NCI-H1092 (cell line): ENCODE results near the gene C1orf105.
"Not testable (repeated sequence)": the region's sequence is repeated elsewhere in the genome, so short reads cannot be mapped to it uniquely, and the experiment has no call there.

ENCODE experiments used
- DNase-seq: peaks from one replicate; lab custom pipeline; 2025; lab: John Stamatoyannopoulos, UW

The C1orf105 gene

DNA sequence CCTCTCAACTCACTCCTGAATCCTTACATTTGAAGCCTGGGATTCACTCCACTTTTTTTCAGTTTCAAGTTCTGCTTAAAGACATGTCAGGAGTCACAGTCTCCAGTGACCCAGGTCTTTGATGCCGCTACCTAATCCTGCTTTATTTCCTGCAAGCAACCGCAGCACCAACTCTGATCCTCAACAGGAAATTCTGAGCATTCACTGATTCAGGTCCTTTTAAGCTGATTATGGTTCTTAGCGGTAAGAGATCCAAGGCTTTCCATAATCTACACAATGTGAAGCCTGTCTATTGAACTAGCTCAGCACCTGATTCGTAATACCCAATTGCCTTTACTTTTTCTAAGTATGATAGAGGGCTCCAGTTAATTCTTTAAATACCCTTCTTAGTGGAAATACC, 67.1 kb downstream of the C1orf105 start:
- DNase-seq: no peak

DNA sequence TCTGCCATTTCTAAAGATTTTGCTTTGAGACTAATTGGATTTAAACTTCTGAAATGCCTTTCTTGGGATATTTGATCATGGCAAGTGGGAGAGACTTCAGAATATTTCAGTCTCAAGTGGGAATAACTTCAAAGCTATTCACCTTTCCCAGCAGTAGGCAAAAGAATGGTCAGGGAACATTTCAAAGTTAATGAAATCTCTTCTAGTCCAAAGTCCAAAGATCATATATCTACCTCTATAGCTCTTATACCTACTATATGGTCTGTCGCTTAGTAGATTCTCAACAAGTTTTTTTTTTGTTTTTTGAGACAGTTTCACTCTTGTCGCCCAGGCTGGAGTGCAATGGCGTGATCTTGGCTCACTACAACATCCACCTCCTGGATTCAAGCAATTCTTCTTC, 67.9 kb downstream of the C1orf105 start:
- no peak for DNase-seq

DNA sequence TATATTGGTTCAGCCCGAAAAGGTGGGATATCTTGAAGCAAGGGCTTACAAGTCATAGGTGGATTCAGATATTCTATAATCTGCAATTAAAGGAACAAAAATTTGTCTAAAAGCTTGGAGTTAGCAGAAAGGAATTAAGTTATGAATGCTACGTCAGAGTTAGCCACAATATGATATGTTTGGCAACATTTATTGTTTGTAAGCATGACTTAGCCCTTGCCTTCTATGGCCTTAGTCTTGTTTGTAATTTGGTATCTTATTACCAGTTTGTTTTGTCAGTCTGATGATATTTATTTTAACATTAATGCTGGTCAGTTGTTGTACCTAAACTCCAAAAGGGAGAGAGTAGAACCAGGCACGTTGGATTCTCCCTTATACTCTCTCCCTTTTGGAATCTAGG, 69.4 kb downstream of the C1orf105 start:
- DNase-seq: no peak

DNA sequence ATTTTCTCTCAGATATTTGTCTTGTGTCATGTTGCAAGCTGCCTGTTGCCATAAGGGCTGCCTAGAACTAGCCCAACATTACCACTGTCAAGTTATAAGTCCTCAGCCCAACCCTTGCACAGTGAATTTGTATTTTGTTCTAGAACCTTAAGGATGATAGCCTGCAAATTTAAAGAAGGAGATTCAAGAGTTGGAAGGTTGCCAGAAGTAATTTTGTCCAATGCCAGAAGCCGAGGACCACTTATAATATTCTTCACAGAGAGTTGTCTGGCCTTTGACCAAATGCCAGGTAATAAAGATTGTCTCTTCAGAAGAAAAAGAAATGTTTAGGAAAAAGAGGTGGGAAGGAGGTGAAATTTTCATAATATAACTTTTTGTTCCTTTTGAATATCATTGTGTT, 71.9 kb downstream of the C1orf105 start:
- no peak for DNase-seq

DNA sequence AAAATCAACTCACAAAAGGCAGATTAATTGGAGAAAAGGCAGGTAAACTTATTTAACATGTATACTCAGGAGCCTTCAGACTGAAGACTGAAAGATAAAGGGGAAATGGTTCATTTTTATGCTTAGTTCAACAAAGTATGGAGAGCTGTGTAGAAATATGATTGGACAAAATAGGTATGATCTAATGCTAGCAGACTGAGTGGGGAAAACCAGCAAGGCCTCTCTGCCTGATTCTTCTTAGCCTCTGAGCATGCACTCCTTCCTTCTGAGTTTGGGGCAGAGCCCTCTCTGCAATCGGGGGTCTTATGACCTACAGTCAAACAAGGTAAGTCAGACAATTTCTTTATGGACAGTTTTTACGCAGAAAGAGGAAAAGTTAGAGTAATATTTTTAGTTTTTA, 73.7 kb downstream of the C1orf105 start:
- DNase-seq: no peak

DNA sequence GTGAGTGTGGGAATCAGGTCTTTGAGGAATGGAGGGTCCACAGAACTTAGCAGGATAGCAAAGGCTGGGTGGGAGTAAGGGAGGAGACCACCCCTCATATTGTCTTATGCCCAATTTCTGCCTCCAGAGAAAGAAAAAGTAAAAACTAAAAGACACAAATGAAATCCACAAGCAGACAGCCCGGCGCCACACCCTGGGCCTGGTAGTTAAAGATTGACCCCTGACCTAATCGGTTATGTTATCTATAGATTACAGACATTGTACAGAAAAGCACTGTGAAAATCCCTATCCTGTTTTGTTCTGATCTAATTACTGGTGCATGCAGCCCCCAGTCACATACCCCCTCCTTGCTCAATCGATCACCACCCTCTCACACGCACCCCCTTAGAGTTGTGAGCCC, 75.6 kb downstream of the C1orf105 start:
- DNase-seq: not testable (repeated sequence)

DNA sequence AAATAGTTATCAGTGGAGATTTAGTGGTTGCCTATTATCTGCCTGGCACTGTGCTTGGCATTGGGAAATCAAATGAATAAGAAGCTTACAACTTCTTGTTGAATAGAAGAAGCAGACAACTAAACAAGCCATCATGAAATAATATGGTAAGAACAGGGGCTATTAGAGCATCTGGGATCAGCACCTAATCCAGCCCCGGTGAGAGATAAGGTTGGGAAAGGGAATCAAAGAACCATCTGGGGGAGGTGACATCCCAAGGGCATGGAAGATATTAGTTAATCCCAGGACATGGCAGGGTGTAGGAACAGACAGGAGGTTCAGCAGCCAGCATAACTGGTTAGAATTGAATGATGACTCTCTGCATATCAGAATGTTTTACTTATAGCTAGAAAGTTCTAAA, 76.2 kb downstream of the C1orf105 start:
- DNase-seq: no peak

DNA sequence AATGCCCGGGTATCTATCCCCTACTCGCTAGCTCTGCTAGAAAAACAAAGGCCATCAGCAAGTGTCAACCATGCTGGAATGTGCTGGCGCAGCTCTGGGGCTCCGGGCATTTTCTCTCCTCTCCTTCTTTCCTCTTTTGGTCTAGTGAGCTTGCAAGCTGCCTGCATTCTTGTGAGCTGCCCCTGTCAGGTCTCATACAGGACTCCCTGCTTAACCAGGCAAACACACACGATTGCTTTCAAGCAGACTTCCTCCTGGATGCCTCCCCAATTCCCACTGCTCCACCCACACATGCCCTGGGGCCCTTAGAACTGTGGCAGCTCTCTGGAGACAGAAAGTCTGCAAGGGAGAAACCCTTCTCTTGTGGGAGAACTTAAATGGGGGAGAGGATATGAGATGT, 76.7 kb downstream of the C1orf105 start:
- no peak for DNase-seq

DNA sequence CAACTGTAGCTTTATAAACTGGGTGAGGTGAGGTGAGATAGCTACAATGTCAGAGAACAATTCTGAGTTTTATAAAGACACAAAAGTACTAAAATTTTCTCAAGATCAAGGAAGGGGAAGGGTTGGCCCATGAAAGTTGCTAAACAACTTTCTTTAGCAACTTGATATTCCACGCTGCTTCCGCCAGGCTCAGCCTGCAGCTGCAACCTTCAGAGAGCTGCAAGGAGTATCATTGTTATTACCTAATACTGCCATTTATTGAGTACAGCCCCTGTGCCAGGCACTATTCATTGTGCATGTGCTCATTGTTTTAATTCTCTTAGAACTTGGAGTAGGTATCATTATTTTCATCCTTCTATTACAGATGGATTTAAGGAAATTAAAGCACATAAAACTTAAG, 78.4 kb downstream of the C1orf105 start:
- DNase-seq: no peak

DNA sequence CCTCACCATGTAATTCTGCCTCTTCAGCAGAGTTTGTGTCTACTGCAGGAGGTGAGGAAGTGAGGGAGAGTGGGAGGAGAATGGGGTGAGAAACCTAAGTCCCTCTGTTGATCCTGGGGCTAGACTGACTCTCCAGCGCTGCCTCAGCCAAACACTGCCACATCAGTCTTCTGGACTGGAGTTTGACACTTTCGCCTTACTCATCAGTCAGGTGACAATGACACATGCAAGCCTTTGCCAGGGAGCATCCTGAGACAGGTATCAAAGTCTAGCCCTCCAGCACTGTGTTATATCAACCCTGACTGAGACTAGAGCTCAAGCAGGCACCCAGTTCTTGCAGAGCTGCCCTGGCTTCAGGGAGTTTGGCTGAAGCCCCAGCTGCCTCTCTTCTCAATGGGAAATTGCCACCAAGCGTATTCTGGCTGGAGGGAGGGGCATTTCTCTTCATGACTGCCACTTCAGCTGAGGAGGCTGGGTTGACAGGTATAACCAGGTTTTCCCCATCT, 79.2 kb downstream of the C1orf105 start:
- DNase-seq: no peak

DNA sequence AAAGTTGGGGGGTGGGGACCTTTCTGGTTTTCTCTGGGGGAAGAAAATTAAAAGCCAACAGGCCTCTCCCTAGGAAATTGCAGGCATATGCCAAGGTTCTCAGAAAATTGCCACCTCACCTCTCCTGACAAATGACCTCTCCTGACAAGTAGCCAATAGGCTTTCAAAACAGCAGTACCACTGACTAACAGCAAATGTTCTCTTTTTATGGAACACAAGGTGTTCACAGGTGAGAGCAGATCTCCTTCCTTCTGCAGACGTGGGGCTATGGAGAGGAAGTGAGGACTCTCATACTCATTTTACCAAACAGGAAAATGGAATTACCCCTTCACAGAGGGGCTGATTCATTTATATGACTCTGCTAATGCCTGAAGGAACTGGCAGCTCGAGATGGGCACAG, 79.7 kb downstream of the C1orf105 start:
- DNase-seq: no peak

DNA sequence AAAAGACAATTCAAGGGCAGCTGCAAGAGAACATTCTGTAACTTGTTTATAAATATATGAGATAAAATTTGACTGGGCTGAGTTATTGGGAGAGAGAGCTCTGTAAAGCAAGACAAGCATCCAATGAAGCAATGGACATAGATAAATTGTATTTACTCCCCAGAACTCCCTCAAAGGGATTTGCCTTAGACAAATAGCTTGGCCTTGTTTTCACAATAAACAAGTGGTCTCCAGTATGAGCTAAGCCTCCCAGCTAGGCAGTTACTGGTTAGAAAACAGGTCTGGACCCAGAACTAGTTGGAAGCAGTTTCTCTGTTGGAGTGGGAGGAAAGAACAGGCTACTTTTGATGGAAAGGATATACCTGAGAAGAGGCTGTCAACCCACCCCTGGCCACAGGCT, 87.3 kb downstream of the C1orf105 start:
- no peak for DNase-seq

DNA sequence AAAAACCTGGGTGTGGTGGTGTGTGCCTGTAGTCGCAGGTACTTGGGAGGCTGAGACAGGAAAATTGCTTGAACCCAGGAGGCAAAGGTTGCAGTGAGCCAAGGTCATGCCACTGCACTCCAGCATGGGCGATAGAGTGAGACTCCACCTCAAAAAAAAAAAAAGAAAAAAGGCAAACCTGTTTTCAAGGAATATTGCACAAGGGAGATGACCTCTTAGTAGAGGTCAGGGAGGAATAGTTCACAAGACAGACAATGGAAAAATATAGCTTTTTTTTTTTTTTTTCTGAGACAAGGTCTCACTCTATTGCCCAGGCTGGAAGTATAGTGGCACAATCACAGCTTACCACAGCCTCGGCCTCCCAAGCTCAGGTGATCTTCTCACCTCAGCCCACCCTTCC, 90.0 kb downstream of the C1orf105 start:
- no peak for DNase-seq

DNA sequence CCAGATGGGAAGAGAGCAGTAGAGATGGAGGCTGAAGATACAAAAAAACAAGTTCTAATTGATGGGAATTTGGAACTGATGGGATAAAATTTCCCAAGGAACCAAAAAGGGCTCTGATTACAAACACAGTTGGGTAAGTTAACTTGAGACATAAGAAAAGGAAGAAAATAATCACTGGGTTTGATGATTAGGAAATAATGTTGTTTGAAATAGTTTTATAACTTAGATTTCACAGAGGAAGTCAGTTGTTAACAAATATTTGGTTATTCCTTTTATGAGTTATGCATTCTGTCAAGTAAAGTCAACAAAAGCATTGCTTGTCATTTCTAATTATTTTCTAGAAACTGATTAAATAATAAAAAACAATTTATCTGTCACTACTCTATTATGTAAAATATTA, 92.1 kb downstream of the C1orf105 start:
- no peak for DNase-seq

DNA sequence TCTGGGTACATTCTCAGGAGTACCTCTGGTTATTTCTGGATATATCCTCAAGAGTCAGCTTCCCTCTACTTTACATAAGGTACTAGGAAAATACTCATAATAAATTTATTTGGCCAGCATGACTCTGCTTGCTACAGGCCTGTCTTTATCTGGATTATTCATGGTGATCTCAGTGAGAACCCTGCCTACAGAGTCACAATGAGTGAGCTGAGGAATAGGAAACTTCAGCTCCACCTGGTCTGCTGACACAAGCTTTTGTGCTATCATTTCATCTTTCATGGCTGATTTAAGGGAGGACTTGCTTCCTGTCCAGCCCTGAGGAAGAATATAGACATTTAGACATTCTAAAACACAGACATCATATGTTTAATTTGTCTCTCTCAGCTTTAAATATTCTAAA, 93.0 kb downstream of the C1orf105 start:
- no peak for DNase-seq

DNA sequence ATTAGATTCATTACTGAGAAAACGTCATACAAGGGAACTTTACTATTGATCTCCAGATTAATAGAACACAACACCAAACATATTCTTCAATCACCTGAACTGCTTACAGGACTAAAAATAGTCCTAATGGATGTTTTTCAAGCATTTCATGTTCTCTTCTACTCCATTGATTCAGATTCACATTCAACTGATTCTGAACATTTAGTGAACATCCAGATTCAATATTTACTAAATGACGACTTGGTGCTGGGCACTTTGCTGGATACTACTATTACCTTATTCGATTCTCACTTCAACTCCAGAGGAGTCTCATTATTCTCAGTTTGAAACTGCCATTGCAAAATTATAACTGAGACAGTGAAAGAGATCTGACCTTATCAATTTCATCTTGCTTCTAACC, 93.6 kb downstream of the C1orf105 start:
- DNase-seq: no peak

DNA sequence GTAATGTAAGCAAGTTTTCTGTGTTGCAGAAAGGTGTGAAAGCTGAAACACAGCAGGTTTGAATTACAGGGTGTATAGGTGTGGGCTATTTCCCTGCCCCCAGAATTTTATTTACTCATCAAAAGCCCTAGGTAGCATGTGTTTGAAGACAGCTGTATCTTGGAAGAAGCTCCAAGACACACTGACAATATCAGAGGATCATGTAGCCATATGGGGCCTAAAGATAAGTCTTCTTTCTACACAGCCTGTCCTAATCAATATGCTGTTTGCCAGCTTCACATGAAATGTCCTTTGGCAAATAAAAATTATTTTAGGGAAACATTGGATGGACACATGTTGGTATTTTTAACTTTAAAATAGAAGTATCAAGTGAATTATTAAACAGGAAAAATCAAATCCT, 95.0 kb downstream of the C1orf105 start:
- DNase-seq: no peak

DNA sequence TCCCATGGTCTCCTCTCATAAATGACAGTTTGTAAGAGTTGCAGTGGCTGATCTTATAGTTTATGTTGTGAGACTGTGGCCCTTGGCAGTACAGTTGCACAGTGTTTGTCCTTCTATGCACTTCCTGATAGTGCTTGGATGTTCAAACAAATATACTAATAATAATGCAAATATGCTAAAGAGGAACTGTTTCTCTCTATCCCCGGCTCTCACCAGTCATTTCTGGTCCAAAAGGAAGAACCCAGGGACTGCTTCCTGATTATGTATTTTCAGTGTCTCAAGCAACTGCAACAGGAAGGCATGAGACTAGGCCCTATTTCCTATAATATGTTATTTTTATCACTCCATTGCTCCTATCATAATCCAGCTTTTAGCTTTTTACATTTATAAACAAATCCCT, 95.4 kb downstream of the C1orf105 start:
- no peak for DNase-seq

DNA sequence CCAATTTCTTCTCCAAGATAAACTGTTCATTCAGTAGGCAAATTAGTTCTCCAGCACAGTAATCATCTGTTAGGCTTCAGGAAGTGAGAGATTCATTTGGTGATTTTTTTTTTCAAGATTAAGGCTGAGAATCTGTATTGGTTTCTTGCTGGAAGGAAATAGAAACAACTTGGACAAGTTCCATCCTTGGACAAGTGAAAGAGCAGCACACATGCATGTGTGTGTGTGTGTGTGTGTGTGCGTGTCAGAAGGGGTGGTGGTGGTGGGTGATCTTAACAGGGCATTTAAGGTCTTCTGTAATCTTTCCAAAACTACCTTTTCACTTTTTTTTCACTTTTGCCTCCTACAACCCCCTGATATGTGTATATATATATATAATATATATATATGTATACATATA, 96.6 kb downstream of the C1orf105 start:
- no peak for DNase-seq

DNA sequence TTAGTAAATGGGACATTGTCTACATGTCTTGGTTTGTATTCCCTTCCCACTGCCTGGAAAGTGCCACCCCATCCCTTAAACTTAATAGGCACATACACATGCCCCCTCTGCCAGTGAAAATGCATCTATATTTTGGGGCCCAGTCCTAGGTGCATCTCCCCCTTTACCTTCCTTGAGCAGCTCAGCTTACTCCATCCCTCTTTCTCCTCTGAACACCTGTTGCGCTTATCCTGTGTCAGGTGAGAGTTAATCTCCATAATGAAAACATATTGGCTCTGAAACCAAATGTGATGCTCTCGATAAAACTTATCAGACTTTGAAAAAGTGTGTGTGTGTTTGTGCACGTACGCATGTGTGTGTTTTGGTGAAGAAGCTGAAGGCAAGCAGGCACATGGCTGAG, 97.1 kb downstream of the C1orf105 start:
- DNase-seq: no peak
